ENCODE results near the gene PLEK. TPM values are rescaled to one million over a fixed set of nuclear protein-coding genes. Genes with fewer than 3 reads are reported as not detected.

The PLEK gene
- total RNA-seq, 1 donor from 2014 or later: 0.65 TPM

- no peak for DNase-seq (ENCODE audit: low read depth)
Measured at GRCh38 chr2:68414876-68415275, 49.8 kb downstream of the PLEK start.

GRCh38 chr2:68415521-68415920, 50.4 kb downstream of the PLEK start:
- no peak for DNase-seq (ENCODE audit: low read depth)

GRCh38 chr2:68416081-68416675, 51.1 kb downstream of the PLEK start:
- DNase-seq (ENCODE audit: low read depth): no peak

DNA sequence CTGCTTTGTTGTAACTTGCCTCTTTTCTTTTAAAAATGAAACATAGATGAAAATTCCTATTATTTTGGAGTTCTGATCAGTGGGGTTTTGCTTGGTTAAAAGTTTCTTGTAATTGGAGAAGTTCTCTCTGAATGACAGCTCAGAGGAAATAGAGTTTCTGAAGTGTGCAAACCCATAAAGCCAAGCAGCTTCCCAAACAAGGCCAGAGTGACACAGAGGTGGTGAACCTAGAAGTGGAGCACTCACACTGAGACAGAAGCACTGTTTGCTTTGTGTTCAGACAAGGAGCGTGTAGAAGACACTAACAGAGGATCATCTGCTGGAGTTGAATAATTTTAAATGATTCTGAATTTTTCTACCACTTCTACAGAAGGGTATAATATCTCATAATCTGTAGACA, 52.8 kb downstream of the PLEK start:
- no peak for DNase-seq (ENCODE audit: low read depth)

- no peak for DNase-seq (ENCODE audit: low read depth)
Measured at GRCh38 chr2:68418419-68418818, 53.3 kb downstream of the PLEK start.

DNA sequence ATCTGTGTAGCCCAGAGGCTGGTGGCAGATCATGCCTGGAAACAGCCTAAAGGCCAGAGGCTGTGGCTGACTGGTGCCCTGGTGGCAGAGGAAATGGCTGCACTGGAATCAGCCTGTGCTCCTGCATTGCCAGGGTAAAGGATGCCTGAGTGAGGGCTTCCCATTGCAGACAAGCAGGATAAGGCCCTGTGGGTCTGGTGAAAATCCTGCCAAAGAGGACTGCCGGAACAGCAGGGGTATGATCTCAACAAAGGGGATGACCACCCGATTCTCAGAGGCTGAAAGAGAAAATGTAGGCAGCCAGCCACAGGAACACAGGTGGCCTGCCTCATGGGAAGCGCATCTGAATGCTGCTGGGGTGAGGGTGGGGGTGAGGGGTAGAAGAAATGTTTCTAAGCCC, 53.8 kb downstream of the PLEK start:
- DNase-seq (ENCODE audit: low read depth): no peak

GRCh38 chr2:68420254-68420910, 55.3 kb downstream of the PLEK start:
- DNase-seq (ENCODE audit: low read depth): no peak

DNA sequence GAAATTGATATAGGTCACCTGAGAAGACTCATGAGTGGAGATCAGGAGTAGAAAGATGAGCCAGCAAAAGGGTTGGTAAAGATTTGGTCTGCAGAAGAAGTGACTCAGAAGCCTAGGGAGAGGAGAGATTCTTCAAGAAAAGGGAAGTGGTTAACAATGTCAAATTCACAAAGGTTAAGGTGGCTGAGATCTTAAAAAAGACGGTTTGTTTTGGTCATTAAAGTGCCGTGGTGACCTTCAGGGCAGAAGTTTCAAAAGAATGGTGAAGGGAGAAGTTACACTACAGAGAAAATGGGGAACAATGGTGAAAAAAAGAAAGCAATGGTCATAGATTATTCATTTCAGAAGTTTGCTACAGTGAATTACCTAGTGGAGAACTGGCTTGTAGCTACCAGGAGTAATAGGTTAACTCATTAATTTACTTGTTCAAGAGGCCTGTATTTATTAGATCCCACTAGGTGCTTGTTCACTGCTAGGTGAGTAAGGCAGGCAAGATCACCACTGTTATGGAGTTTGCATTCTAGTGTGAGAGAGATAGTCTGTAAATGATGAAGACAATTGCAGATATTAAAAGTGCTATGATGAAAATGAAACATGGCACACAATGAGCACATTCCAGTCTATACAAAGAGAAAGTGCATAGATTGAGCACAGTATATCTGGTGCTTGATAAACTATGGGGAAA, 59.0 kb downstream of the PLEK start:
- DNase-seq (ENCODE audit: low read depth): no peak

DNA sequence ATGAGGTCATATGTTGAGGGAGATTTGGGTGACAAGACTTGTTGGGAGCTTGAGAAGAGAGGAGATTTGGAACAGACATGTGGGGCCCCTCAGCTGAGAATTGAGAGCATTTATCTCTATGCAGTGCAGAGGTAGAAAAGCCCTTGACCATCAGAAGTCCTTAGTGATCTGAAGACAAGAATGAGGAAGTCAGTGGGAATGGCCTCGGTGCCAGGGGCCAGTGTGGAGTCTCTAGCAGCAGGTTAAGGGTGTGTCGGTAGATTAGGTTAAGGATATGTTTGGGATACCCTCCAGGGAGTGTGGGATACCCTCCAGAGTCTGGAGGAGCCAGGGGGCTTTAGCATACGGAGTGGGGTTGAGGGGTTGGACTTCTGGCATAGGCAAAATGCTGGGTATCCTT, 60.4 kb downstream of the PLEK start:
- DNase-seq (ENCODE audit: low read depth): no peak

DNA sequence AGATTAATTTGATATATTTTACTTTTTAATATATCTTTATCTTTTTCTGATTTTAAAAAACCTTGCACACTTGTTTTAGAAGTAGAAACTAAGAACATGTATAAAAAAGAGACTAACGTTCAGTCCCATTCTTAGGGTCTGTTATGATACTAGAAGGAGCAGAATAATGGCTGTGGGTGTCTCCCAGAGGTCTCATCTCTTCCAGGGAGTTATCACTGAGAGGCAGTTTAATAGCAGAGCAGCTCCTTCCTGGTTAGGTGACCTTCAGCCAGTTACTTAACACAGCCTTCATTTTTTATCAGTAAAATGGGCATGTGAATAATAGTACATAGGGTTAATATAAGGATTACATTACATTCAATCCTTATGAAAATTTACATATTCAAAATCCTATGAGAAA, 61.4 kb downstream of the PLEK start:
- DNase-seq (ENCODE audit: low read depth): no peak

DNA sequence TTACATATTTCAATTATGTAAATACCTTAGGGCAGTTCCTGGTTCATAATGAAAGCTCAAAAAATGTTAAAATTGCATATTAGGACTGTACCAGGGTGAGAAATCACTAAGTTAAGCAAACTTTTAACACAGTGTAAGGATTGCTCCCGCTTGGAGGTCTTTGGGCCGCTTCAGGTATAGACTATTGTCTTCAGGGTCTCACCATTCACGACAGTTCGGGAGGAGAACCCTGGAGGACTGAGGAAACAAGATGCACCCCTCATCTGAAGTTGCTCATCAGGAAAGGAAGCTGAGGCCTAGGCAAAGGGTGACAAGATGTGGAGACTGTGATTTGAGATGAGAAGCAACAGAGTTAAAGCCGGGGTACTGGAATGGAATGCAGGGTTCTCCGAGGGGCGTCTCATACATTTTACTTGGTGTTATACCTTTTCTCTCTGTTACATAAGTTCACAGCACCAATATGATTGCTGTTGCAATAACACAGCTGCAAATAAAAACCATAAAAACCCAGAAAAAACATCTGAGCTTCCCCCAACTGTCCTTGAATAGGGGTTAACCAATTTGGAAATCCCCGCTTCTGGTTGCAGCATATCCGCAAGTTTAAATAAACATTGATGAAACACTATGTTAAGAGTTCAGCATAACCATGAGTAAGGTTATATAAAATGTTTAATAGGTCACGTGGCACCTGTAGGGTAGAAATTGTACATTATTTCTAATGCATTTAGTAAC, 61.9 kb downstream of the PLEK start:
- DNase-seq (ENCODE audit: low read depth): no peak

- DNase-seq (ENCODE audit: low read depth): no peak
Measured at GRCh38 chr2:68428126-68428525, 63.0 kb downstream of the PLEK start.

GRCh38 chr2:68428746-68429145, 63.7 kb downstream of the PLEK start:
- no peak for DNase-seq (ENCODE audit: low read depth)

- no peak for DNase-seq (ENCODE audit: low read depth)
Measured at GRCh38 chr2:68429311-68429826, 64.3 kb downstream of the PLEK start.

DNA sequence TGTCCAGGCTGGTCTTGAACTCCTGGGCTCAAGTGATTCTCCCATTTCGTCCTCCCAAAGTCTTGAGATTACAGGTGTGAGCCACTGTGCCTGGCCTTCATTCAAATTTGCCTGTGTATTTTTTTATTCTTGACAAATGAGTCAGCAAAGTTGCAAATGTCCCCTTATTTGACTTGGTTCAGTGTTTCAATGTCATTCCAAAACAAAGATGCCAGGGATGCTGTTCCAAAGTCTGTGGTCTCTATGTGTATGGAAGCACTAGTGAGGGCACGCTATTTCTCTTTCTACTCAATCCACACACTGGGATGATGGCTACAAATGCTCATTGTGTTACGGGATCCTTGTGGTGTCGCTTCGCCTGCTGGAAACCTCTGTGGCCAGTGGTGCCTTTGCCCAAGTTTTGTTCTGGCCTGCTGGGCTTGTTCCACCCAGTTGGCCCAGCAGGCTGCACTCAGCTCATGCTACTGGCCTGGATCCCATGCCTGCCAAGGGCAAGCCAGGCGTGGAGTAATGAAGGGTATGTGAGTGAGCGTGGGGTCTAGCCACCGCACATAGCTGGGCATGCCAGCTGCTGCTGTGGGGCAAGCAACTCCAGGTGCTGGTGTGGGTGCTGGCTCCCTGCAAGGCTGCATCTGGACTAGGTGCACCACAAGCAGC, 66.4 kb downstream of the PLEK start:
- DNase-seq (ENCODE audit: low read depth): no peak

- DNase-seq (ENCODE audit: low read depth): no peak
Measured at GRCh38 chr2:68432696-68433658, 67.9 kb downstream of the PLEK start.

- DNase-seq (ENCODE audit: low read depth): no peak
Measured at GRCh38 chr2:68434981-68435380, 69.9 kb downstream of the PLEK start.

DNA sequence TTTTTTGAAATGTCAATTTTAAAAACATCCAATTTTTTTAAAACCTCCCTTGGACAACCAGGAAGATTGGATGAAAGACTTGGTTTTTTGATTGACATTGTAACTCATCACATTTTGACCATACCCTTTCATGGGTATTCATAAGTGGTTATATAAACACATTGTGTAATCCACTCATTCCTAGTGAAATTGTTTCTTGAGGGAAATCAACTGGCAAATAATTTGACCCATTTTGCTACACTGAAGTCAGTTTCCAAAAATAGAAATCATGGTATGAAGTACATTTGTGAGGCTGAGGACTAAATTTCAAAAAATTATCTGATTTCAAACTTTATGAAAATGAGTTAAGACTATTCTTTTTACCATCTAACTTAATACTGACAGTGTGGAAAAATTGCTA, 70.5 kb downstream of the PLEK start:
- no peak for DNase-seq (ENCODE audit: low read depth)

DNA sequence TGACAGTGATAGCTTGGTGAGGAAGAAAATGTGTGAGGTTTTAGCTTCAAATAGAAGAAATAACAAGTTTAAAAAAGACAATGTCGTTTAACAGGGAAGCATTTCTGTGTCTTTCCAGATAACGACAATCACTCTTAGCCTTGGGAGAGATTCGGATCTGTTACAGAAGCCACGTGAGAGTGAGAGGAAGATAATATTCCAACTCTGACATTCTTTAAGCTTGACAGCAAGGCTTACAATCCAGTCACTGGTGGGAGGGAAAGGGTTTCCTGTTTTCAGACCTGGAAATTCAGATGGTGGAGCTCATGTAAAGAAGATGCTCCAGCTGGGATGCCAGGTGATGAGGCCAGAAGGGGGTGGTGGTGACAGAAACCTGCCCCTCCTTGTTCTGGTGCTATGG, 71.2 kb downstream of the PLEK start:
- DNase-seq (ENCODE audit: low read depth): no peak

- DNase-seq (ENCODE audit: low read depth): no peak
Measured at GRCh38 chr2:68438455-68439303, 73.6 kb downstream of the PLEK start.

Data from renal cortical epithelial cell (primary cell).